NB4 (cell line): ENCODE measurements around the gene TSPYL4.

Source experiments
- CTCF ChIP-seq: IDR thresholded peaks from one replicate; pipeline ENCODE4 v1.5.1; 2012; ENCODE audit warnings: low read depth, low read length
- MAX ChIP-seq: IDR thresholded peaks from 2 replicates; pipeline ENCODE4 v1.6.1; 2011; ENCODE audit warnings: low read depth, low read length

GRCh38 chr6:116234689-116235088 is 19.2 kb downstream of the TSPYL4 start:
- TF ChIP-seq CTCF (no peak), MAX (no peak)
